H9 (cell line): ENCODE measurements around the gene PNPLA2. TPM values are rescaled to one million over a fixed set of nuclear protein-coding genes. Genes with fewer than 3 reads are reported as not detected.
A peak's percentile ranks its signal among the peaks of the same experiment; 100 is the strongest.

ENCODE experiments used
- DNase-seq: peaks from one replicate; pipeline ENCODE4 v3.0.0-alpha.2; 2017
- H2AFZ ChIP-seq: one replicate; pipeline ENCODE4 v1.6.1; 2013; ENCODE audit warnings: mild to moderate bottlenecking, low read length, control low read depth, moderate library complexity
- H2AK5ac ChIP-seq: 2 replicates; pipeline ENCODE4 v1.6.1; 2013; ENCODE audit warnings: low read length, control low read depth, mixed read lengths; ENCODE audit not compliant: insufficient read length
- H2BK120ac ChIP-seq: one replicate; pipeline ENCODE4 v1.6.1; 2013; ENCODE audit warnings: low read depth, mild to moderate bottlenecking, low read length, control low read depth, inconsistent platforms; ENCODE audit not compliant: poor library complexity, severe bottlenecking
- H2BK12ac ChIP-seq: 2 replicates; pipeline ENCODE4 v1.6.1; 2013; ENCODE audit warnings: low read length, control low read depth, mixed read lengths, low read depth; ENCODE audit not compliant: insufficient read length
- H2BK15ac ChIP-seq: 2 replicates; pipeline ENCODE4 v1.6.1; 2013; ENCODE audit warnings: low read depth, low read length, control low read depth
- H2BK20ac ChIP-seq: one replicate; pipeline ENCODE4 v1.6.1; 2013; ENCODE audit warnings: low read depth, mild to moderate bottlenecking, low read length, control low read depth, inconsistent platforms; ENCODE audit not compliant: poor library complexity, severe bottlenecking
- H2BK5ac ChIP-seq: 2 replicates; pipeline ENCODE4 v1.6.1; 2013; ENCODE audit warnings: low read length, control low read depth, mixed read lengths; ENCODE audit not compliant: insufficient read length
- H3K14ac ChIP-seq: 2 replicates; pipeline ENCODE4 v1.6.1; 2013; ENCODE audit warnings: low read length, control low read depth; ENCODE audit not compliant: insufficient read depth
- H3K18ac ChIP-seq: 2 replicates; pipeline ENCODE4 v1.6.1; 2013; ENCODE audit warnings: low read depth, mild to moderate bottlenecking, mixed read lengths, low read length, control low read depth; ENCODE audit not compliant: insufficient read length
- H3K23ac ChIP-seq: 2 replicates; pipeline ENCODE4 v1.6.1; 2013; ENCODE audit warnings: low read length, control low read depth, mixed read lengths, low read depth; ENCODE audit not compliant: insufficient read length
- H3K23me2 ChIP-seq: 2 replicates; pipeline ENCODE4 v1.6.1; 2013; ENCODE audit warnings: low read depth, mild to moderate bottlenecking, mixed read lengths, low read length, control low read depth; ENCODE audit not compliant: insufficient read length, poor library complexity, severe bottlenecking
- H3K27ac ChIP-seq: 2 replicates; pipeline ENCODE4 v1.5.1; 2013; ENCODE audit warnings: low read length, control low read depth, mixed read lengths, low read depth; ENCODE audit not compliant: insufficient read length
- H3K27me3 ChIP-seq: 2 replicates; pipeline ENCODE4 v1.6.1; 2013; ENCODE audit warnings: low read length, control low read depth, inconsistent platforms; ENCODE audit not compliant: insufficient read depth
- H3K4ac ChIP-seq: 2 replicates; pipeline ENCODE4 v1.6.1; 2013; ENCODE audit warnings: low read depth, mild to moderate bottlenecking, control low read depth, inconsistent platforms, low read length, moderate library complexity
- H3K4me1 ChIP-seq: 2 replicates; pipeline ENCODE4 v1.6.1; 2013; ENCODE audit warnings: low read length, control low read depth, inconsistent platforms; ENCODE audit not compliant: insufficient read depth
- H3K4me2 ChIP-seq: 2 replicates; pipeline ENCODE4 v1.6.1; 2013; ENCODE audit warnings: low read length, control low read depth, mixed read lengths; ENCODE audit not compliant: insufficient read length, insufficient read depth
- H3K56ac ChIP-seq: 2 replicates; pipeline ENCODE4 v1.6.1; 2013; ENCODE audit warnings: low read depth, mild to moderate bottlenecking, mixed read lengths, low read length, control low read depth; ENCODE audit not compliant: insufficient read length
- H3K79me1 ChIP-seq: 2 replicates; pipeline ENCODE4 v1.6.1; 2013; ENCODE audit warnings: low read depth, mild to moderate bottlenecking, moderate library complexity, low read length, control low read depth, inconsistent platforms; ENCODE audit not compliant: insufficient read depth, poor library complexity, severe bottlenecking
- H3K79me2 ChIP-seq: 2 replicates; pipeline ENCODE4 v1.6.1; 2013; ENCODE audit warnings: low read length, control low read depth, inconsistent platforms; ENCODE audit not compliant: insufficient read depth
- H3K9ac ChIP-seq: 2 replicates; pipeline ENCODE4 v1.6.1; 2013; ENCODE audit warnings: low read length, control low read depth, mixed read lengths; ENCODE audit not compliant: insufficient read length; ENCODE audit errors: extremely low read depth
- H3K9me3 ChIP-seq: one replicate; pipeline ENCODE4 v1.6.1; 2013; ENCODE audit warnings: low read depth, low read length, inconsistent platforms; ENCODE audit not compliant: control insufficient read depth
- H3T11ph ChIP-seq: one replicate; pipeline ENCODE4 v1.6.1; 2013; ENCODE audit warnings: mild to moderate bottlenecking, low read length, control low read depth, inconsistent platforms
- H4K20me1 ChIP-seq: one replicate; pipeline ENCODE4 v1.6.1; 2013; ENCODE audit not compliant: control insufficient read depth, insufficient read length, insufficient read depth
- H4K5ac ChIP-seq: 2 replicates; pipeline ENCODE4 v1.6.1; 2013; ENCODE audit warnings: low read depth, mild to moderate bottlenecking, mixed read lengths, low read length, control low read depth; ENCODE audit not compliant: insufficient read length
- H4K8ac ChIP-seq: replicated peaks from 2 replicates; pipeline ENCODE4 v1.6.1; 2013; ENCODE audit warnings: low read length, control low read depth, mixed read lengths, low read depth; ENCODE audit not compliant: insufficient read length
- H4K91ac ChIP-seq: 2 replicates; pipeline ENCODE4 v1.6.1; 2013; ENCODE audit warnings: low read depth, mild to moderate bottlenecking, moderate library complexity, mixed read lengths, low read length, control low read depth; ENCODE audit not compliant: insufficient read length
- H3K27ac Mint-ChIP-seq, 3 experiments: 2 replicates in 2 of 3; 3 replicates in 1 of 3; pipeline ENCODE4 v1.8.0; 2020 to 2021; ENCODE audit warnings: mixed read lengths in 3 of 3, mild to moderate bottlenecking in 1 of 3, moderate library complexity in 1 of 3
- H3K27me3 Mint-ChIP-seq: 2 replicates; pipeline ENCODE4 v1.8.0; 2021; ENCODE audit warnings: low read depth, mild to moderate bottlenecking, moderate library complexity, mixed read lengths
- H3K36me3 Mint-ChIP-seq, 3 experiments: 2 replicates in 2 of 3; 3 replicates in 1 of 3; pipeline ENCODE4 v1.8.0; 2020 to 2021; ENCODE audit warnings: low read depth in 3 of 3, mixed read lengths in 3 of 3; ENCODE audit not compliant: insufficient read depth in 1 of 3
- H3K4me1 Mint-ChIP-seq, 2 experiments: 2 replicates each; pipeline ENCODE4 v1.8.0; 2020; ENCODE audit warnings: mixed read lengths in 2 of 2
- H3K4me3 Mint-ChIP-seq, 2 experiments: 2 replicates in 1 of 2; 3 replicates in 1 of 2; pipeline ENCODE4 v1.8.0; 2020 to 2021; ENCODE audit warnings: mild to moderate bottlenecking in 2 of 2, mixed read lengths in 2 of 2, moderate library complexity in 1 of 2
- H3K9me3 Mint-ChIP-seq, 2 experiments: 2 replicates in 1 of 2; 3 replicates in 1 of 2; pipeline ENCODE4 v1.8.0; 2020; ENCODE audit warnings: mild to moderate bottlenecking in 2 of 2, mixed read lengths in 2 of 2, moderate library complexity in 1 of 2
- CTCF ChIP-seq: fragments of 200-600 bp; sonication (generic); conservative IDR thresholded peaks from 3 replicates; pipeline ENCODE4 v1.8.0; 2021; ENCODE audit warnings: antibody characterized with exemption, mild to moderate bottlenecking
- WGBS: extraction: QIAGEN DNeasy Blood & Tissue Kit; methylation state at CpG from one replicate; pipeline ENCODE4 v1.1.7; 2013; ENCODE audit warnings: missing lambda C conversion rate, low lambda C conversion rate, mixed read lengths; ENCODE audit not compliant: insufficient read length; ENCODE audit errors: extremely low coverage; 5-methylcytosine and 5-hydroxymethylcytosine counted together
- total RNA-seq: library from RNA; stranded (reverse); gene quantifications from 2 replicates; pipeline ENCODE4 v1.2.1, GENCODE V29; 2021

The PNPLA2 gene
- total RNA-seq, 1 experiment from 2014 or later = 67.3 TPM

- peak overlapping the region; percentile 75 for H3K4me2 ChIP-seq
Measured at GRCh38 chr11:843818-844692, 25.3 kb downstream of the PNPLA2 start.

More at GRCh38 chr11:843818-844692, 25.3 kb downstream of the PNPLA2 start:
- Histone ChIP-seq H3K23me2 (peaks cover 12% of the 10 kb centered on the region), H3K27me3 (no peaks in the 10 kb centered on the region; the same call in 1 of the 2 replicates), H3K9me3 (no peaks in the 10 kb centered on the region), H2BK12ac (no peak overlapping the region), H3K4ac (no peak overlapping the region), H3T11ph (no peak overlapping the region), H3K79me1 (peaks cover 2% of the 10 kb centered on the region), H3K79me2 (no peaks in the 10 kb centered on the region; the same call in 1 of the 2 replicates), H3K23ac (no peak overlapping the region), H2AFZ (no peak overlapping the region), H3K56ac (no peak overlapping the region), H3K9ac (no peak overlapping the region), H2BK20ac (no peak overlapping the region), H2BK120ac (no peak overlapping the region), H4K8ac (no peak overlapping the region), H3K18ac (peak overlapping the region; percentile 18), H4K5ac (no peak overlapping the region), H2BK15ac (no peak overlapping the region), H4K91ac (no peak overlapping the region), H3K14ac (no peak overlapping the region), H2AK5ac (no peak overlapping the region), H2BK5ac (no peak overlapping the region), H3K4me1 (peaks cover 2% of the 10 kb centered on the region; the same call in 1 of the 2 replicates), H4K20me1 (peaks cover 6% of the 10 kb centered on the region), H3K27ac (no peak overlapping the region)
- peak; percentile 96 for DNase-seq
- Mint-ChIP-seq H3K4me3 (peak overlapping the region; percentile 84 to 87), H3K27ac (peak overlapping the region in 2 of 3 experiments; percentile 70 to 95; a peak in 3 of 7 replicates), H3K27me3 (peaks cover 7% of the 10 kb centered on the region), H3K4me1 (peaks cover 17 to 36% of the 10 kb centered on the region in 2 experiments), H3K9me3 (no peaks in the 10 kb centered on the region), H3K36me3 (peaks cover 2 to 22% (median 22%) of the 10 kb centered on the region in 3 experiments; a peak in 6 of 7 replicates)
- WGBS = no CpG with 5 or more reads among the region's 25 CpGs
- no peak; the same call in 1 of the 3 replicates for TF ChIP-seq CTCF
